Measurements from ENCODE around the gene WDR91. TPM values are rescaled to one million over a fixed set of nuclear protein-coding genes. Genes with fewer than 3 reads are reported as not detected.

Gene WDR91
- total RNA-seq, 2 experiments from 2014 or later = 9.3 to 25.9 TPM

DNA sequence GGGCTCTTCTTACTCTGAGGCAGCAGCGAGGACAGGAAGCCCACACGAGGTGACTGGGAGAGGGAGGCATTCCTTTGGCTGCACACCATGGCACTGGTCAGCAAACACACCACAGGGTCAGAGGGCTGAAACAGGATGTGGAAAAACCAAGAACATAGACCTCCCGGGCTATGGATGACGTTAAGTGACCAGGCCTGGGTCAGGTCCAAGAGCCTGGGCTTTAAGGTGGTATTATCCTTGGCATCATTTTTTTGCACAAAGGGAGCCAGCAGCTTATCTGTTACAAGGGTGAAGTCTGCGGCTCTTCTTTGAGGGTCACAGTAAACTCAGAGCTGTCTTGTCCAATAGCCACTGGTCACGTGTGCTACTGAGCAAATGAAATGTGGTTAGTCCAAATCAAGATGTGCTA lies 7.0 kb downstream of the WDR91 start:
- CTCF ChIA-PET = interaction anchor here (1.2 kb wide), 1 partner anchor 71 kb away, joined by 3 read pairs; no protein-coding TSS in a partner anchor
- Mint-ChIP-seq H3K27ac (no peak overlapping the region), H3K36me3 (peaks cover 11% of the 10 kb centered on the region), H3K4me3 (no peak overlapping the region), H3K4me1 (peaks cover 22% of the 10 kb centered on the region), H3K9me3 (ENCODE audit: low read depth) (no peaks in the 10 kb centered on the region), H3K27me3 (no peaks in the 10 kb centered on the region)
- DNase-seq (no peak), ATAC-seq (no peak)

DNA sequence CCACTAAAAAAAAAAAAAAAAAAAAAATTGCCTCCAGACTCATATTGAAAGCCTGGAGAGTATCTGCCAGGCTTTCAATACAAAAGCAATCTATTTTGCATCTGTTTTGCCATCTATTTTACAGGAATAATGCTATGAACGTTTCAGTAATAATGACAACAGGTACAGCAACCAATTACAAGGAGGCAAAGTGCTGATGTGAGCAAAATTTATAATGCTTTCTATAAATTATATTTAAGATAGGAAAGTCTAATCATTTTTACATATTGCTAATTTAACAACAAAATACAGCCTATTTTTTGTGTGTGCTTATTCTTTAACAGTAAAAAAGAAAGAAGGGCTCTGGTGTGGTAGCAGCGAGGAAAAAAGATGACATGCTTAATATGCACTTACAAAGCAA lies 10.0 kb downstream of the WDR91 start:
- no peak for ATAC-seq
- no peaks in the 10 kb centered on the region for H3K27me3 Mint-ChIP-seq
- peaks cover 6% of the 10 kb centered on the region for H3K4me1 Mint-ChIP-seq
- DNase-seq = no peak
- no peak overlapping the region for H3K27ac Mint-ChIP-seq
- peaks cover 11% of the 10 kb centered on the region for H3K36me3 Mint-ChIP-seq
- CTCF ChIA-PET = interaction anchor here (1.4 kb wide), 1 partner anchor 10 kb away, joined by 4 read pairs; the partner anchor contains the start of gene WDR91
- no peak overlapping the region for H3K4me3 Mint-ChIP-seq
- H3K9me3 Mint-ChIP-seq (ENCODE audit: low read depth) = no peaks in the 10 kb centered on the region

DNA sequence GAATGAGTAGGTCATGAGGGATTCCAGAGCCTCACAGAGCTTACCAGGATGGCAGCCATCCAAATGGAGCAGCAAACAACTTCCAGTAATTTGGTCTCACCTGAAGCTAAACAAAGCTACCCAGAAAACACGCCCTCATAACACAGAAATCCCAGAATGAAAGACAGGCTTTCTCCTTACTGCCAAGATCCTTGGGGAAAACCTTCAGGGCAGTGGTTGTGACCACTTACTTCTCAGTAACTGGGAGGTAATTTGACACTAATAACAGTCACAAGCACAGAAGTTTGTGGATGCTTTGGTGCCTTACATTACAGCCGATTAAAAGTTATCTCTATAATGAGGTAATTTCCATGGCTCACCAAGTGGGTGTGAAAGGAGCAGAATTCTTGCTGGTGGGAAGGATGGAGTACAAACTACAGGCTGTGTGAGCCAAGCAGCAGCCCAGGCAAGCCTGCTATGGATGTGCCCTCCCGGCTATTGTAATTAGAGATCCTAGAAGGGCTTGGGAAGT lies 10.4 kb downstream of the WDR91 start:
- DNase-seq = no peak
- CTCF ChIA-PET = no interaction called here
- no peak for ATAC-seq
- no peaks in the 10 kb centered on the region for H3K9me3 Mint-ChIP-seq (ENCODE audit: low read depth)
- H3K4me1 Mint-ChIP-seq = peaks cover 6% of the 10 kb centered on the region
- no peak overlapping the region for H3K27ac Mint-ChIP-seq
- H3K4me3 Mint-ChIP-seq = no peak overlapping the region
- H3K36me3 Mint-ChIP-seq = peaks cover 11% of the 10 kb centered on the region
- H3K27me3 Mint-ChIP-seq = no peaks in the 10 kb centered on the region

DNA sequence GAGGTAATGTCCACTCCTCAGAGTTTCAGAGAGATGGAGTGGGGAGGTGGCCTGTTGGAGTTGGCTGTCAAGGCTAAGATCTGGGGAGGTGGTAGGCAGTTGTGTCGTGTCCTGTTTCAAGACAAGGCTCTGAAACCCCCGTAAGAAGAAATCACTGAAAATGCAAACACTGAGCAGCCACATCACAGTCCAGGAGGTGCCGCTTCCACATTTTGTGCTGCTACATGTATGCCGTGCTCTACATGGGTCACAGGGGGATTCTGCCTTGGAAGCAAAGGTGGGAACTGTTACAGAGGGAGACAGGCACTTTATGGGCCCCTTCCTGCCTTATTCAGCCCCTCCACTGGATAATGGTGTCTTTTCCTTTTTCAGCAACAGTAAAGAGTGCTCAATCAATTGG lies 11.9 kb downstream of the WDR91 start:
- Mint-ChIP-seq H3K4me3 (no peak overlapping the region), H3K36me3 (peaks cover 9% of the 10 kb centered on the region), H3K27me3 (no peaks in the 10 kb centered on the region), H3K27ac (no peak overlapping the region), H3K9me3 (ENCODE audit: low read depth) (no peaks in the 10 kb centered on the region), H3K4me1 (peaks cover 6% of the 10 kb centered on the region)
- DNase-seq = no peak
- CTCF ChIA-PET = interaction anchor here (2.0 kb wide), 1 partner anchor 11 kb away, joined by 7 read pairs; no protein-coding TSS in a partner anchor
- ATAC-seq = no peak

DNA sequence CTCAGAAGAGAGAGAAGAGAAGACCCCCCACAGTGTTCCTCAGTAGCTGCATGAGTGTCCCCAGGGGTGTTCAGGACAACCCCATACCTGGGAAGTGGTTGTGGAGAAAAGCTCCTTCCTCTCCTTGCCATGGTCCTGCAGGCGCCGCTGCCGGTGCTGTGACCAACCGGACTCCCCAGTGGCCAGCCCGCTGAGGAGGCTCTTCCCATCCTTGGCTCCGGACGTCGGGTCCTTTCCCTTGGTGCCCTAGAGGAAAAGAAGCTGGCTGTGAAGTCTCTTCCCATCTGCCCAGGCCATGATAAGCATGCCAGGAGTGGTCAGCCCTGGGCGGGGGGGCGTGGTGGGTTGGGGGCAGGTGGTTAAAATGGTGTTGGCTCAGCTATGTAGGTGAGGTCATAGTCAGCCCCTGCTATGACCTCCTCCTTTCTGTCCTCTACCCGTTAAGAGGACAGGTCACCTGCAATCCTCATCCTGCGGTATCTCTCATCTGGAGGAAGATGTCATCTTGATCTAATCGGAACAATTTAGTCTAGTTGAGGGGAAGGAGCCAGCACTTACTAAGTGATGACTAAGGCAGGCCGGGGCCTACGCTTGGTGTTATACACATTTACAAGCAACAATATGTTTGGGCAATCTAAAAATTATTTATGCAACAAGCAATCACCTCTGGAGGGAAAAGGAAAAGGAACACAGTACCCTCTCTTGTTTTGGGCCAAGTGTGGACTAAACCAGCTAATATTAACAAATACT lies 13.2 kb downstream of the WDR91 start:
- ATAC-seq (no peak), DNase-seq (no peak)
- H3K27ac Mint-ChIP-seq = no peak overlapping the region
- no peak overlapping the region for H3K4me3 Mint-ChIP-seq
- CTCF ChIA-PET = interaction anchor here (0.6 to 2.0 kb wide), 2 partner anchors 12 to 514 kb away, joined by 3 to 7 read pairs; no protein-coding TSS in a partner anchor
- H3K9me3 Mint-ChIP-seq (ENCODE audit: low read depth) = no peaks in the 10 kb centered on the region
- no peaks in the 10 kb centered on the region for H3K4me1 Mint-ChIP-seq
- H3K36me3 Mint-ChIP-seq = peaks cover 9% of the 10 kb centered on the region
- no peaks in the 10 kb centered on the region for H3K27me3 Mint-ChIP-seq

DNA sequence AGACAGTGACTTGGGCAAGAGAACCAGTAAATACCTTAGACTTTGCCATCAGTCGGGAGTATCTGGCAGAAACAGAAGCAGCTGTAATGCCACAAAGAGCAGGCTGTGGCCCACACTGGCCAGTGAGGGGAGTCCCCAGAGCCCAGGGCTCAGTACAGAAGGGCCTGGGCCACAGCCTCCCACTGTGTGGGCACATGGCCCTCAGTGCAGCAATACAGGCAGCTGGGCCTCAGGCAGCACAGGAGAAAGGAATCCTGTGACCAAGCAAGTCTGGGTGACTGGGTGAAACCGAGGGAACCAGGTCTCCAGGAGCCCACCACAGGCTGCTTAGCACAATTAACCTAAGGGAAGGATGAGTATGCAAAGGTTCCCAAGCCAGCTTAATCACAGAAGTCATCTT lies 14.0 kb downstream of the WDR91 start:
- DNase-seq (no peak), ATAC-seq (no peak)
- Mint-ChIP-seq H3K27me3 (no peaks in the 10 kb centered on the region), H3K4me3 (no peak overlapping the region), H3K36me3 (peaks cover 9% of the 10 kb centered on the region), H3K27ac (no peak overlapping the region), H3K4me1 (no peaks in the 10 kb centered on the region), H3K9me3 (ENCODE audit: low read depth) (no peaks in the 10 kb centered on the region)
- CTCF ChIA-PET = interaction anchor here (0.6 to 2.0 kb wide), 2 partner anchors 13 to 515 kb away, joined by 3 to 7 read pairs; no protein-coding TSS in a partner anchor

DNA sequence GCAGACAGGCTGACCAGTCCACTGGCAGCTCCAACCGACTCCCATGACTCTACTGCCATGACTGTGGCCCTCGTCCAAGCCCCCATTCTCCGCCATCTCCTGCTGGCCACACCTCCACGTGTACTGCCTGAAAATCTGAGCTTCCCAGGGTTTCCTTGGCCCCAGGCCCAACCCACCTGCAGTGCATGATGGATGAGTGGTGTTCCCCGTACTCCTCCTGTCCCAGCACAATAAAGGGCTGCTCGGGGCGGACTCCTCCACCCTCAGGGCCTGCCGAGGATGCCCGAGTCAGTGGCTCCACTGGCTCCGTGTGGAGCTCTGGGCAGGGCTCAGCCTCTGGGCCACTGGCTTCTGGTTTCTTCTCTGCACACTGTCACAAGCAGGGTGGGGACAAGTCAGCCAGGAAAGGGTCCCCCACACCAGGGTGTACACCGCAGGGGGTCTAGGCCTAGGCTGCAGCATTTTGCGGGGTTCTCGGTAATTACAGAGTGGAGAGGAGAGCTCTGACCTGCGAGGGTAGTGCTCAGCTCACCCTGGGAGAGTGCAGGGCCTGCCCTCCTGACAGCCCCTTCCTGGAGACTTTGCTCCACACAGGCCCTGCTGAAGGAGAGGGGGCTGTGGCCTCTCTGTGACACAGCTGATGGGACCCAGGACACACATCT lies 15.2 kb downstream of the WDR91 start:
- Mint-ChIP-seq H3K36me3 (peaks cover 10% of the 10 kb centered on the region), H3K4me1 (no peaks in the 10 kb centered on the region), H3K27ac (no peak overlapping the region), H3K27me3 (no peaks in the 10 kb centered on the region), H3K9me3 (ENCODE audit: low read depth) (no peaks in the 10 kb centered on the region), H3K4me3 (no peak overlapping the region)
- ATAC-seq (no peak), DNase-seq (no peak)
- CTCF ChIA-PET = interaction anchor here (0.7 to 1.3 kb wide), 2 partner anchors 14 to 65 kb away, joined by 3 read pairs; no protein-coding TSS in a partner anchor

DNA sequence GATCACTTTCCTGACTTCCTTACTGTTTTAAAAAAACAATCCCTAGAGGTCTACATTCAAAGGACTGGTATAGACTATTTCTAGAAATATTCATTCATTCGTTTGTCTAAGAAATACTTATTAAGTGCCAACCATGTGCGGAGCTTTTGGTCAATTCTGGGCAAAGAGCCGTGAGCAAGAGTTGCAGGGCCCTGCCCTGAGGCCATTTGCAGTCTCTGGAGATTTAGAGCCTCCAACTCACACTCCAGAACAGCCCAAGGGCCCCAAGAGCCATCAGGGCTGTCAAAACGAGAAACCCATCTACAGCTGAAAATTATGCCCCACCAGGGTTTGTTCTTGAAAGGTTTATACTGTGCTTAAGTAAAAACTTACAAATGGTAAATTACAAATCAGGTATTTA lies 16.2 kb downstream of the WDR91 start:
- no peak overlapping the region for H3K4me3 Mint-ChIP-seq
- CTCF ChIA-PET = no interaction called here
- no peaks in the 10 kb centered on the region for H3K9me3 Mint-ChIP-seq (ENCODE audit: low read depth)
- DNase-seq = no peak
- peaks cover 9% of the 10 kb centered on the region for H3K36me3 Mint-ChIP-seq
- H3K27ac Mint-ChIP-seq = no peak overlapping the region
- H3K27me3 Mint-ChIP-seq = no peaks in the 10 kb centered on the region
- no peaks in the 10 kb centered on the region for H3K4me1 Mint-ChIP-seq
- ATAC-seq = no peak

DNA sequence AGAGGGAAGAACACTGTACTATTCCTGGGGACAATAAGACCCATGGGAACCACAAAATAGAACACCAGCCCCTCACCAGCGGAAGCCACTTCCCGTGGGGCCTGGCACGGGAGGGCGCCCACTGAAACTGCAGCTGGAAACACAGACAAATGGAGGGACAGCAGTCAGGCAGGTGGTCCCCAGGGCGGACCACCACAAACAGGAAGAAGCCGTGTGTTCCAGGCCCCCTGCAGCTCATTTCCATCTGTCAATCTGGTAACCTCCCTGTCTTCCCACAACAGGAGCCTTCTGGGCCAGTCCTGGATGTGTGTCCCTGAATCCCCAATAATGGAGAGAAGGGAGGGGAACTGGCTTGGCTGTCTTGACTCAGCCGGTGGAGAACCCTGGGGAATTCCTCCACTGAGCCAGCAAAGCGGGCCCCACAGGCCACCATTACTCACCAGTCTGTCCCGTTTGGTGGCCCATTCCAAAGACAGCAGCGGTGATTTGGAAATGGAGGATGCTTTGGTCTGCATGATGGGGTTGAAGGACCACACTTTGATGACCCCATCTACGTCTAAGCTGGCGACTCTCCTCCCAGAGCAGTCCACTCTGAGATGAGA lies 16.7 kb downstream of the WDR91 start:
- Mint-ChIP-seq H3K27me3 (no peaks in the 10 kb centered on the region), H3K4me1 (no peaks in the 10 kb centered on the region), H3K9me3 (ENCODE audit: low read depth) (no peaks in the 10 kb centered on the region), H3K36me3 (peaks cover 9% of the 10 kb centered on the region), H3K27ac (no peak overlapping the region), H3K4me3 (no peak overlapping the region)
- CTCF ChIA-PET = interaction anchor here (1.0 kb wide), 1 partner anchor 25 kb away, joined by 3 read pairs; the partner anchor contains the start of gene CYREN
- DNase-seq (peak; percentile 36), ATAC-seq (no peak)

DNA sequence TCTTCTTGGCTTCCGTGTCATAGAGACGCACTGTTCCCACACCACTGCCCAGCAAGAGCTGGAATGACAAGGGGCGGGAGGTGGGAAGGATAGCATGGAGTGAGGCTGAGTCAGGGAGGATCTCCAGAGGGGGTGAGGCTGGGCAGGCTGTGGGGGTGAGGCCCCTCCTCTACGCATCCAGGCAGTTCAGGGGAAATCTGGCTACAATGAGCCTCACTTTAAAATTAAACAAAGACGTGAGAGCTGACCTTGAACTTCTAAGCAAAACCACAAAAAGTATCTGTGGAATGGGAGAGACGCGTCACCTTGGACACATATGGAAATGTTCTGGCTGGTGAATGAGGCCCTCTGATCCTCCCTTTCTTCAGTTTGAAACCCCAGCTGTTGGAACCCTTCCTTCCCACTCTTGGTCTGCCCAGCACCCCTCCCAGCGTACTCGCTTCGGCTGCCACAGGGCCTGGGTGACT lies 17.7 kb downstream of the WDR91 start:
- CTCF ChIA-PET = interaction anchor here (1.0 kb wide), 1 partner anchor 24 kb away, joined by 3 read pairs; the partner anchor contains the start of gene CYREN
- H3K36me3 Mint-ChIP-seq = peaks cover 11% of the 10 kb centered on the region
- H3K4me3 Mint-ChIP-seq = no peak overlapping the region
- no peak overlapping the region for H3K27ac Mint-ChIP-seq
- H3K4me1 Mint-ChIP-seq = no peaks in the 10 kb centered on the region
- no peaks in the 10 kb centered on the region for H3K27me3 Mint-ChIP-seq
- H3K9me3 Mint-ChIP-seq (ENCODE audit: low read depth) = no peaks in the 10 kb centered on the region
- peak; percentile 33 for DNase-seq
- no peak for ATAC-seq

DNA sequence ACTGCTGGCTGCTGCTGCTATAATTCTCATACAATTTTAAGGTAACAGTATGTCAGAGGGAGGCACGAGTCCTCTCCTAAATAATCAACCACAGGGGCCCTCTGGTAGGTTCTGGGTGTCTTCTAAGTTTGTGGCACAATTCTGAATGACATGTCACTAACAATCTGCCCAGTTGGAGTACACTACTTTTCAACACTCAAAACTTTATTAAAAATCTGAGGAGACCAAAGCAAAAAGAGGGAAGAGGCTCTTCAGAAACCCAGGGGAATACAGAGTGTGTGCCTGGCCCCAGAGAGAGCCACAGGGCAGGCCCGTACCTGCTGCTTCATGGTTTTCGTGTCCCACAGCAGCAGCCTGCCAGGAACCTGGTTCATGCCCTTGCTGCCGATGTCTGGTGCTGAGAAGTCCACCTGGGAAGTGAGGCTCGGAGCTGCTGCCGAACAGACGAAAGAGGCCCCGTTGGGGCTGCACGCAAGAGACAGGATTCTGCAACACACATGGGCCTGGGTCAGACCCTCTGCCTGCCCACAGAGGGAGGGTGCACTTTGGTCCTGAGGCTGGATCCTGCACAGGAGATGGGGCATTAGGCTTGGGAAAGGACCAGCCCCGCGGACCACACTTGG lies 18.3 kb downstream of the WDR91 start:
- H3K27ac Mint-ChIP-seq = no peak overlapping the region
- no peak overlapping the region for H3K4me3 Mint-ChIP-seq
- no peak for ATAC-seq
- H3K27me3 Mint-ChIP-seq = no peaks in the 10 kb centered on the region
- H3K4me1 Mint-ChIP-seq = no peaks in the 10 kb centered on the region
- H3K36me3 Mint-ChIP-seq = peaks cover 13% of the 10 kb centered on the region
- DNase-seq = no peak
- no peaks in the 10 kb centered on the region for H3K9me3 Mint-ChIP-seq (ENCODE audit: low read depth)
- CTCF ChIA-PET = no interaction called here

DNA sequence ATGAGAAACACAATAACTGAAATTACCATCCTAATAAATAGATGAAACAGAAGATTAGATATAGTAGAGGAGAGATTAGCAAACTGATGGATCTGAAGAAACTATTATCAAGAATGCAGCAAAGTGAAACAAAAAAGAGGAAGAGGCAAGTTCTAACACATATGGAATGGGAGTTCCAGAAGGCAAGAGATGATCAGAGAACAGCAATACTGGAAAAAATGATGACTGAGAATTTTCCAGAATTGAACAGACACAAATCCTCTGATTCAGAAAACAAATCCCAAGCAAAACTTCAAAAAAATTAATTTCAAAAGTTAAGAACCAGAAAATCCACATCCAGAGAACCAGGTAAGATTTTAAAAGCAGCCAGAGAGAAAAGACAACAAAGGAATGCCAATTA lies 20.6 kb downstream of the WDR91 start:
- Mint-ChIP-seq H3K27me3 (no peaks in the 10 kb centered on the region), H3K4me3 (no peak overlapping the region), H3K4me1 (peaks cover 16% of the 10 kb centered on the region), H3K27ac (no peak overlapping the region), H3K36me3 (peaks cover 29% of the 10 kb centered on the region), H3K9me3 (ENCODE audit: low read depth) (no peaks in the 10 kb centered on the region)
- ATAC-seq (no peak), DNase-seq (no peak)
- CTCF ChIA-PET = no interaction called here

DNA sequence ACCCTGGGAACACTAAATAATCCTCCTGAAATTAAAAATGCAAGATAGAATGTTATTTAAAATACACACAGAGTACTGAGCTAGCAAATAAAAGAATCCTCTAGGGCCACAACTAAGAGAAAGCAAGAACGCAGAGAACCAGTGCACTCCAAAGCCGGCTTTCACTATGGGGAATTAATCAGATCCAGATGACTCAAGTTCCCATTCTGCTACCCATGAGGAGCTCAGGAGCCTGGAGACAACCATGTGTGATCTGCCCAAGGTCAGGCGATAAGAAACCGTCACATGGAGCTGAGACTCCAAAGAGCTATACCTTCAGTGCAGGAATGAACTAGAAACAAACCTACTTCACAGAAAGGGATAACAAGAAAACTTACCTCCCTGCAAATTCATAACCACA lies 21.4 kb downstream of the WDR91 start:
- no peaks in the 10 kb centered on the region for H3K9me3 Mint-ChIP-seq (ENCODE audit: low read depth)
- peak; percentile 8 for DNase-seq
- peaks cover 16% of the 10 kb centered on the region for H3K4me1 Mint-ChIP-seq
- no peak overlapping the region for H3K4me3 Mint-ChIP-seq
- H3K36me3 Mint-ChIP-seq = peaks cover 35% of the 10 kb centered on the region
- no peak for ATAC-seq
- no peak overlapping the region for H3K27ac Mint-ChIP-seq
- H3K27me3 Mint-ChIP-seq = no peaks in the 10 kb centered on the region
- CTCF ChIA-PET = no interaction called here
